Inflammatory macrophage treated with lipopolysaccharide for 4 hours (primary cell): ENCODE measurements around the gene CMTR1.
A peak's percentile ranks its signal among the peaks of the same experiment; 100 is the strongest.
"Not testable (repeated sequence)": the region's sequence is repeated elsewhere in the genome, so short reads cannot be mapped to it uniquely, and the experiment has no call there.

Experiments
- DNase-seq: peaks from one replicate; pipeline ENCODE4 v3.0.0-alpha.2; 2020

CMTR1 gene

DNA sequence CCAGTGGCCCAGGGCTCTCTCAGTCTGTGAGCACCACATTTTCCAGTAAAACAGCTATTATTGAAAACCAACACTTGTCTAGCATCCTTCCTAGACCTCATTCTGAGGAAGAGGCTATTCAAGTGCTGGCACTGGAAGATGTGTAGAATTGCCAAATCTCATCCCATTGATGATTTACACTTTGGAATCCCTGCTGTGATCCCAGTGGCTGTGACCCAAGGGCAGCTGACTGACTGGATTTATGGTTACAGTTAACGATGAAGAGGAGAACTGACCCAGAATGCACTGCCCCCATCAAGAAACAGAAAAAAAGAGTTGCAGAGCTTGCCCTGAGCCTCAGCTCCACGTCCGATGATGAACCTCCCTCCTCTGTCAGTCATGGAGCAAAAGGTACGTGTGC lies 2.4 kb downstream of the CMTR1 start:
- DNase-seq = no peak

- no peak for DNase-seq
These were observed 2.8 kb downstream of the CMTR1 start for GRCh38 chr6:37435816-37436215.

GRCh38 chr6:37438930-37439329 lies 5.9 kb downstream of the CMTR1 start:
- DNase-seq = no peak

GRCh38 chr6:37441651-37442050 lies 8.6 kb downstream of the CMTR1 start:
- no peak for DNase-seq

- DNase-seq = peak; percentile 28
These were observed 9.6 kb downstream of the CMTR1 start for GRCh38 chr6:37442416-37443215.

DNA sequence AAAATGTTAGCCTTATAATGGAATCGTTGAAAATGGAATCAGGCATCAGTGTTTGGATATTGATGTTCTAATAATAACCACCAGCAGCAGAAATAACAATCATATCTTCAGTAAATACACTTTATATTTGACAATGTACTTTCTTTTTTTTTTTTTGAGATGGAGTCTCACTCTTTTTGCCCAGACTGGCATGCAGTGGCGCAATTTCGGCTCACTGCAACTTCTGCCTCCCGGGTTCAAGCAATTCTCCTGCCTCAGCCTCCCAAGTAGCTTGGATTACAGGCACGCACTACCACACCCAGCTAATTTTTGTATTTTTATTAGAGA lies 10.2 kb downstream of the CMTR1 start:
- not testable (repeated sequence) for DNase-seq

DNA sequence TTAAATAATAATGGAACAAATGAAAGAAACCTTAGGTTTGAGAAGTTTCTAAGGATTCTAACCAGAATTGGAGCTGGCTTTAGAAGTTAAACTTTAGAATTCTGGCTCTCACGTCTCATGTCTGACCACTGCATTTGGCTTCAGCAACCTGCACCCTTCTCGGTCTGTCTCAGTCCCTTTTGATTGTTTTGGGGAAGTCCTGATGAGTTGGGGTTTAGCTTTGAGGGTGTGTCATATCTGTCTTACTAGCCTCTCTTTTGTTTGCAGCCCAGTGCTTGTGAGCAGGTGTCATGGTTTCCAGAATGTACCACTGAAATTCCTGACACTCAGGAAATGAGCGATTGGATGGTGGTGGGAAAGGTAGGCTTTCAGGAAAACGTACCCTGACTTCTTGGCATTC lies 17.0 kb downstream of the CMTR1 start:
- no peak for DNase-seq

- no peak for DNase-seq
These were observed 18.6 kb downstream of the CMTR1 start for GRCh38 chr6:37451441-37452193.

GRCh38 chr6:37452522-37452921 lies 19.5 kb downstream of the CMTR1 start:
- DNase-seq = no peak

DNA sequence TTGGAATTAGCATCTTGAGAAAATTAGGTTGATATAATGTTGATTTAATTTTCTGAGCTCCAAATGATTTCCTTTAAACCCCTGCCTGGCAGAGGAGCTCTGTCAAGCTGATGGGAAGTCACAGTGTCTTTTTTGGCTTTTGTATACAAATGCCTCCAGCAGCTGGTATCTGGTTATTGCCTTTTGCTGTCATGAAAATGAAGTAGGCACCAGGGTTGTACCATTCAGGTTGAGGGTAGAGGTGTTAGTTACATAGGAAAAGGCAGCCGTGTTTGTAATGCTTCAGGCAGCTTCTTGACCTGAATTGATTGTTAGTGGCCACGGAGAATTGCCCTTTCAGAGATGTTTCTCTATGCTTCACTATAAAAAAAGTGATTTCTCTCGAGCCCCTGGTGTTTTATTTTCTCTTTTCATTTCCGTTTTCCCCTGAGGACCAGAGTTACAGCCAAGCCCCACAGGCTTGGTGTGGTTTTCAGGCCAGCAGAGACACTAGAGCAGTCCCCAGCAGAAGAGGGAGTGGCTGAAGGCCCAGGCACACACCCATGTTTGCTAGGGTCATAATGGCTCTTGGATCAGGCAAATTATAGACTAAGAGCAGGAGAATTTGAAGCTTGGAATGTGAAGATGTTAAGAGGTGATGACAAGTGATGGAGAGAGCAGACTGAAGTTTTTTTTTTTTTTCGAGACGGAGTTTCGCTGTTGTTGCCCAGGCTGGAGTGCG lies 21.6 kb downstream of the CMTR1 start:
- no peak for DNase-seq

GRCh38 chr6:37456126-37456525 lies 23.1 kb downstream of the CMTR1 start:
- DNase-seq = no peak

- no peak for DNase-seq
These were observed 24.0 kb downstream of the CMTR1 start for GRCh38 chr6:37456816-37457560.

DNA sequence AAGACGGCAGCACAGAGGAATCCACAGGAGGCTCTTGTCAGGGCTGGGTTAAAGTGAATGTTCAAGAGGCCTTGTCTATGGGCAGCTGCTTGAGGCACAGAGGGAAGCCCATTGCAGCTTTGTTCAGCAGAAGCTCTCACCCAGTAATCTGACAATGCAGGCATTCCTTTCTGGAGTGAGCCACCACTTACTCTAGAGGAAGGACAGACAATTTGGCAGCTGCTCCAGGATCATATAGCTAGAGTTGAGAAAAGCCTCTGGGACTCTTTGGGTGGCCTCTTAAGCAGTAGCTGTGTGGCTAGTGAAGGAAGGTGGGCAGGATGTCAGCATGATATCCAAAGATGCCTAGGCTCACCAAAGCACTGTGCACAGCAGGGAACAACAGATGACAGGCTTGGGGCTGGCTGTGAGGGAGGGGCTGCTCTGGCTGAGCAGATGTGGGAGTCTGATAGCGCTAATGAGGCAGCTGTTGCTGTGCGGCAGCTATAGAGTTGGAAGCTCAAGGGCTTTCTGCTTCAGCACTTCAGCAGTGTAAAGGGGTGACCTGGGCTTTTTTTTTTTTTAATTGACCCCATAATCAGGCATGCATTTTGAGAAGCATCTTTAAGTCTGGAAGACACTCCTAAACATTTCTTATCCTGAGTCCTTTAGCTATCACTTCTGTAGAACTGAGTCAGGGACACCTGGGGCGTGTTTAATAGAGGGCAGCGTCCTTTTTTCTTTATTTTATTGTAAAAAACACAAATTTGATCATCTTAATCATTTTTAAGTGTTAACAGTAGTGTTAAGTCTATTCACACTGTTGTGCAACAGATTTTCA lies 27.2 kb downstream of the CMTR1 start:
- DNase-seq = no peak

DNA sequence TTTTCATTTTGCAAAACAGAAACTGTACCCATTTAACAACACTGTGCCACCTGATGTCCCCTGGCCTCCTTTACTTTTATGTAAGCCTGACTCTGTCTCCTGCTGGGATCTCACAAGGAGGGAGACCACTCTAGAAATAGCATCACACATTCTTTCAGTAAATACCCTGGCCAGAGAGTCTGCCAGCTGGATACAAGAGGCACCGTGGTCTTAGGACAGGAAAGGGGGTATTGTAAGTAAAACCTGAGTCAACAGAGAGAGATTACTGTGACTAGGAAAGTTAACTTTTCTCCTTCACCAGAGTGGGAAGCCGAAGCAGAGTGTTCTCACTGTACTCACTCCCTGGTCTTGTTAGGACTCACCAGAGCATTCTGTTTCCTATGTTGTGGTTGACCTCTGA lies 27.8 kb downstream of the CMTR1 start:
- no peak for DNase-seq

- DNase-seq = no peak
These were observed 30.1 kb downstream of the CMTR1 start for GRCh38 chr6:37463110-37463509.

DNA sequence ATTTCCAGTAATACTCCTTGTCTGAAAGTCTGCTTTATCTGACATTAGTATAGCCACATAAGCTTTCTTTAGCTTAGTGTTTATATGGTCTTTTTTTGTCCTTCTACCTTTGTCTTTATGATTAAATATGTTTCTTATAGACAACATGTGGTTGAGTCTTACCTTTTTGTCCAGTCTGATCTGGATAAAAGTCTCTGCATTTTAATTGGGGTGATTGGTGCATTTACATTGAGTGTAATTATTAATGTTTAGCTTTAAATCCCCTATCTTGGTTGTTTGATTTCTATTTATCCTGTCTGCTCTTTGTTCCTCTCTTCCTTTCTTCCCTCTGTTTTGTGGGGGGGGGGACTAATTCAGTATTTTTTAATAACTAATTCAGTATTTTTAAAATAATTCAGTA lies 34.7 kb downstream of the CMTR1 start:
- DNase-seq = no peak

GRCh38 chr6:37473364-37474095 lies 40.5 kb downstream of the CMTR1 start:
- no peak for DNase-seq

DNA sequence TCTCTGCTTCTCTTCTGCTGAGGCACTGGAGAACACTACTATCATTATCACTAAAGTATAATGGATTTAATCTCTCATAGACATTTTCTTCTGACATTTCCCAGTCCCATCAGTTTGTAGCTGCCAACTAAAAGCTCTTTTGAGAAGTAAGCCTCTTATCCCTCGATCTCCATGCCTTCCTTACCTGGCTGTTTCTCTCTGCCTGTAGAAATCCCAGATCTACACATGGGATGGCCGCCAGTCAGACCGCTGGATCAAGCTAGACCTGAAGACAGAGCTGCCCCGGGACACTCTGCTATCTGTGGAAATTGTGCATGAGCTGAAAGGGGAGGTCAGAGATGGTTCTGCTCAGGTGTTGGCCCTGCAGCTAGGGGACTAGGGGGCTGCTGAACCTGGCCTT lies 41.3 kb downstream of the CMTR1 start:
- no peak for DNase-seq

GRCh38 chr6:37477191-37477590 lies 44.2 kb downstream of the CMTR1 start:
- DNase-seq = no peak

- no peak for DNase-seq
These were observed 44.8 kb downstream of the CMTR1 start for GRCh38 chr6:37477656-37478435.

DNA sequence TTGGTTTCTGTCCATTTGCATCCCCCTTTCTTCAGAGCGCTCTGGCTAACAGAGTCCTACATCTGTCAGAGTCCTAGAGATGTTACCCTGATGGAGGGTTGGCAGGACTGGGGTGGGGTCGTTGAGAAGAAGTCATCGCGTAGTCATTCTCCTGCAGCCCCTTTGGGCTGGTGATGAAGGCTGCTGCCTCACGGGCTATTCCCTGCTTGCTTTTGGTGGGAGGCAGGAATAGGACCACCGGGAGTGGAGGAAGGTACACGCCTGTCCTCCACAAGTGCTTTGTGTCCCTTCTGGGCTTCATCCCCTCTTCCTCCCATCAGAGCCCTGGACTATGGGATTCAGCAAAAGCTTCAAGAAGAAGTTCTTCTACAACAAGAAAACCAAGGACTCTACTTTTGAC lies 45.8 kb downstream of the CMTR1 start:
- DNase-seq = no peak
